ENCODE measurements around the gene TRPT1. TPM values are rescaled to one million over a fixed set of nuclear protein-coding genes. Genes with fewer than 3 reads are reported as not detected.

The TRPT1 gene
- total and polyA plus RNA-seq, 2 of the 4 experiments (the other 2 are of a cell fraction), result 63.2 to 81.9 TPM

DNA sequence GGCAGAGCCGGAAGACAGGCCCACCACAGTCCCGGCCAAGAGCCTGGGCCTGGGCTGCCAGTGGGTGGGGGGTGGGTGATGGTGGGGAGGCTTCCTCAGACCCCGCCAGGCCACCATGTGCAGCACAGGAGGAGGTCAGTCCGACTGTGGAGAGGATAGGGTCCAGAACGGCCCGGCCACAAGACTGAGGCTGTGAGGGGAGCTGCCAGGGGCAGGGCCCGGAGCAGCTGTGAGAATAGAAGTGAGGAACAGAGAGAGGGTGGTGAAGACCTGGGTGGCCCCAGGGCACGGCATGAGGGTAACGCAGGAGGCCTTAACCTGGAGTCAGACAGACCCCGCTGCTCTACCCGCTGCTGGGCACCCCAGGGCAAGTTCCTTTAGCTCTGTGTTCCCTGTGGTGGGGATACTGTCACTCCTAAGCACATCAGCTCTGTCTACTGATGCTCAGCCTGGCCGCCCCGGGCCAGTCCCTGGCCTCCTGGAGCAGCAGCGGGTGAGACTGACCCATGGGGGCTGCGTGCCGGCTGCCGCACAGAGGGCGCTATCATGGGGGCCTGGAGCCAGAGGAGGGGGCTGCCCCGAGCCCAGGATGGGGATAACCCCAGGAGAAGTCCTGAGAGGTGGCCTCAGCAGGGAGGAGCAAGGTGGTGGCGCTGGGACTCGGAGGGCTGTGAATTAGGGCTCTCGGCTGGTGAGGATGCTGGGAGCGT is 17.7 kb downstream of the TRPT1 start (continued):
- TF ChIP-seq MXI1 (IDR thresholded peaks at IDR 0.05; ENCODE audit: borderline replicate concordance, low read depth, low read length) (no peak), MAZ (IDR thresholded peaks at IDR 0.05; ENCODE audit: borderline replicate concordance, low read depth, low read length) (no peak), USF2 (IDR thresholded peaks at IDR 0.05; ENCODE audit: low read depth, low read length) (no peak), SMC3 (IDR thresholded peaks at IDR 0.05; ENCODE audit: low read depth, low read length) (no peak)

Data from IMR-90 (cell line).